ENCODE data around the gene DBX1.

The DBX1 gene

GRCh38 chr11:20154381-20154780 lies 5.9 kb downstream of the DBX1 start:
- Histone ChIP-seq H3K27ac (no peak overlapping the region), H3K9ac (no peak overlapping the region), H3K4me3 (IDR thresholded peaks at IDR 0.05; ENCODE audit: insufficient read depth, low read depth, low read length) (no peak overlapping the region), H3K4me2 (no peak overlapping the region), H3K79me2 (ENCODE audit: insufficient read depth, low read depth) (no peaks in the 10 kb centered on the region), H2AFZ (ENCODE audit: low read depth) (no peak overlapping the region), H3K36me3 (ENCODE audit: insufficient read depth) (no peaks in the 10 kb centered on the region), H4K20me1 (ENCODE audit: insufficient read depth) (no peaks in the 10 kb centered on the region), H3K27me3 (ENCODE audit: insufficient read depth, low read depth) (no peaks in the 10 kb centered on the region), H3K4me1 (ENCODE audit: low read depth, poor library complexity, severe bottlenecking) (no peaks in the 10 kb centered on the region)
- TF ChIP-seq CTCF (conservative IDR thresholded peaks at IDR 0.05; ENCODE audit: low read depth, low read length) = no peak

- Histone ChIP-seq H3K4me3 (IDR thresholded peaks at IDR 0.05; ENCODE audit: insufficient read depth, low read depth, low read length) (no peak overlapping the region), H2AFZ (ENCODE audit: low read depth) (no peak overlapping the region), H4K20me1 (ENCODE audit: insufficient read depth) (no peaks in the 10 kb centered on the region), H3K4me1 (ENCODE audit: low read depth, poor library complexity, severe bottlenecking) (no peaks in the 10 kb centered on the region), H3K27ac (no peak overlapping the region), H3K79me2 (ENCODE audit: insufficient read depth, low read depth) (no peaks in the 10 kb centered on the region), H3K4me2 (no peak overlapping the region), H3K36me3 (ENCODE audit: insufficient read depth) (no peaks in the 10 kb centered on the region), H3K27me3 (ENCODE audit: insufficient read depth, low read depth) (no peaks in the 10 kb centered on the region), H3K9ac (no peak overlapping the region)
- TF ChIP-seq CTCF (conservative IDR thresholded peaks at IDR 0.05; ENCODE audit: low read depth, low read length) = no peak
Observed at GRCh38 chr11:20138707-20139106, 21.6 kb downstream of the DBX1 start.

- no peak overlapping the region for H3K4me3 ChIP-seq (IDR thresholded peaks at IDR 0.05; ENCODE audit: insufficient read depth, low read depth, low read length)
- no peak for TF ChIP-seq CTCF (conservative IDR thresholded peaks at IDR 0.05; ENCODE audit: low read depth, low read length)
- no peaks in the 10 kb centered on the region for H3K36me3 ChIP-seq (ENCODE audit: insufficient read depth)
- H3K27ac ChIP-seq = no peak overlapping the region
- no peak overlapping the region for H2AFZ ChIP-seq (ENCODE audit: low read depth)
- H3K9ac ChIP-seq = no peak overlapping the region
- H3K27me3 ChIP-seq (ENCODE audit: insufficient read depth, low read depth) = no peaks in the 10 kb centered on the region
- no peak overlapping the region for H3K4me2 ChIP-seq
- no peaks in the 10 kb centered on the region for H3K4me1 ChIP-seq (ENCODE audit: low read depth, poor library complexity, severe bottlenecking)
- H4K20me1 ChIP-seq (ENCODE audit: insufficient read depth) = no peaks in the 10 kb centered on the region
- H3K79me2 ChIP-seq (ENCODE audit: insufficient read depth, low read depth) = no peaks in the 10 kb centered on the region
Observed at GRCh38 chr11:20137637-20138036, 22.6 kb downstream of the DBX1 start.

GRCh38 chr11:20134991-20135736 lies 25.1 kb downstream of the DBX1 start:
- Histone ChIP-seq H3K36me3 (ENCODE audit: insufficient read depth) (no peaks in the 10 kb centered on the region), H3K4me3 (IDR thresholded peaks at IDR 0.05; ENCODE audit: insufficient read depth, low read depth, low read length) (no peak overlapping the region)
- no peak for TF ChIP-seq CTCF (conservative IDR thresholded peaks at IDR 0.05; ENCODE audit: low read depth, low read length)

More at GRCh38 chr11:20134991-20135736, 25.1 kb downstream of the DBX1 start:
- H3K4me2 ChIP-seq = no peak overlapping the region
- no peaks in the 10 kb centered on the region for H4K20me1 ChIP-seq (ENCODE audit: insufficient read depth)
- no peaks in the 10 kb centered on the region for H3K4me1 ChIP-seq (ENCODE audit: low read depth, poor library complexity, severe bottlenecking)
- no peak overlapping the region for H3K27ac ChIP-seq
- H3K79me2 ChIP-seq (ENCODE audit: insufficient read depth, low read depth) = no peaks in the 10 kb centered on the region
- H3K27me3 ChIP-seq (ENCODE audit: insufficient read depth, low read depth) = no peaks in the 10 kb centered on the region
- H2AFZ ChIP-seq (ENCODE audit: low read depth) = no peak overlapping the region
- no peak overlapping the region for H3K9ac ChIP-seq

Measured in KMS-11 (cell line).